ENCODE results near the gene PARM1.

The PARM1 gene

DNA sequence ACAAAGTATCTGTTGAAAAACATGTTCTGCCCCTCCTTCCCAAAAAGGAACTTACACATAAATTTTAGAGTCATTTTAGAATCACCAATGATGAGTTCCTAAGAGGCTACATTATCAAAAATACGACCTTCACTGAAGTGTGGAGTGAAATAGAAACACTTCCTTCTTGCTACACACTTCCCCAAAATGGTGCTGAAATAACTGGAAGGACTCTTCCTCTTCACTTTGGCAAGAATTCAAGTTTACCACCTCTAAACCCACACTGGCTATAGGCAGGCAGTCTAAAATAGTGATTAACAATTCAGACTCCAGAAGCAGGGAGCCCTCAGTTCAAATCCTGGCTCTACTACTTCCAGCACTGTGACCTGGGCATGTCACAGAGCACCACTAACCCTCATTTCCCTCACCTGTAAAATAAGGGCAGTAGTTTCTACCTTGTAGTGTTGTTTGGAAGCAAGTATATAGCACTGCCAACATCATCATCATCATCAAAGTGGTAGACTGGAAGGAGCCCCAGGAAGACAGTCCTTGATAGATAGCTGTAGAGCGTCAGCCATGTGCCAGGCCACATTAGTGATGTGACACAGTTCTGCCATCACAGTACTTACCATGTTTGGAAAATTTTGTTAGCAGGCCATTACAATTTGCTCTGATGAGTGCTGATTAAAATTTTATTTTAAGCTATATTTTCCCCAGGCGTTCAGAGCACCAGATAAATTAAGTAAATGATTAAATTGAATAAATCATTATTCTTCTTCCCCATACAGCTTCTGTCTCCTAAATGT is 103.3 kb downstream of the PARM1 start:
- DNase-seq, result no peak

DNA sequence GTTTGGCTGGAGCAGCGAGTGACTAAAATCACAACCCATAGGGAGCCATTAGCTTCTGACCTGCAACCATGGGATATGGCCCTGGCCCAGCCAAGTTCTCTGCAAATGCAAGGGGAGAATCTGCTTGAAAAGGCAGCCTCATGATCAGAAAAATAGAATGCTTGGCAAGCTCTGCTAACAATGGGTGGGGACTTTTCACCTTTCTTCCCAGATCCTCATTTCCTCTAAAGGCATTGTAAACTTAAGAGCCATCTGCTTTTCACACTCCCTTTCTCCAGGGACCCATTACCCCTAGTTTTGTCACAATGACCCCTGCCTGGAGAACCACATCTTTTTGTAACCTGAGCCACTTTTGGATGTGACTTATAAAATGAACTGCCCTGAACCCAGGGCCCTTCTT is 104.3 kb downstream of the PARM1 start:
- no peak for DNase-seq

DNA sequence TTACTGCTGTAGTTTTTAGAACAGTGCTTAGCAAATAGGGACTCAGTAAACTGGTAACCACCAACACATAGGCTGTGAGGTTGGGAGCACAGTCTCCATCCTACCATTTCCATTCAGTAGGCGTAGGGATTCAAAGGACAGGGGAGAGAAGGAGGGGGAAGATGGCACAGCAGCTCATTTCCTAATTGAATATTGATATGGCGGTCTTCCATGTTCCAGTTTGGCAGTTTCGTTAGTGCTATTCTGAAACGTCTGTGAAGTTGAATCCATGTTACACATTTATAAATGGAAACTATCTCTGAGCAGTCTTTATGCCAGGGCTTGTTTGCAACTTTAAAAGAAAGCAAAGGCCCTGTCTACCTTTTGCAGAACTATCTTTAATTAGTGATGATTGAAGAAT is 105.5 kb downstream of the PARM1 start:
- DNase-seq, result no peak

DNA sequence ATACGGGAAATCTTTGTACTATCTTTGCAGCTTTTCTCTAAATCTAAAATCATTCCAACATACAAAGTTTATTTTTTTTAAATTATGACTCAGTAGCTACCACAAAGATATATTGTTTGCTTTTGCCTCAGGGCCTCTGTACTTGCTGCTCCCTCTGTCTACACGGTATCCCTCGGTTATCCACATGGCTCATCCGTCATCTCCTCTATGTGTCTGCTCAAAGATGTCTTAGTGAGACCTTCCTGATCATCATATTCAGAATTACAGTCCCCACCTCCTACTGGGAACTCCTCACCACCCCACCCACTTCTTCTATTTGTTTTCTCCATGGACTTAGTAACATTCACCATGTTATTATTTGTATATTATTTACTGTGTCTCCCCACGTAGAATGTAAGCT is 107.8 kb downstream of the PARM1 start:
- DNase-seq, result no peak

DNA sequence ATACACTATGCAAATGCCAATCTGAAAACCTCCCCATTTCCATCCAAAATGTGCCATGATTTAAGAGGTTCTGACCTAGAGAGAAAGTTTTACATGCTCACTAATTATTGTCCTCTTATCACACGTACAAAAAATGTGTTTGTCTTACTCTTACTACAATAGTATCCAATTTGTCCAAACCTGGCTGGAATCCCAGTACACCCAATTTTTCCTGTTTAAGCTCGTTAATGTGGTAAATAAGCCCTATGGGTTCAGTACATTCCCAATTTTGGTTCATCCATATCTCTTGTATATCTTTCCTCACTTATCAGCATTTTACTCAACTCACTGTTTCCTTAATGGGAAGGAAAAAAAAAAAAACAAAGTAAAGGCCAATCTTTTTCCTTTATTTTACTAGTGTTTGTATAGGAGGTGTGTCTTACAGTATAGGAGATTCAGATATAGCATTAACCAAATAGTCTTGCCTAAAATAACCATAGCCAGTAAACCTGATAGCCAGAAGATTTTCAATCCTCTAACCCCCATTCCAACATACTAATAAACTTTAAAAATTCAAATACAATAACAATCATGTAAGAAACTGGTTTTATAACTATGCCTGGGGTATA is 109.8 kb downstream of the PARM1 start:
- DNase-seq, result no peak

DNA sequence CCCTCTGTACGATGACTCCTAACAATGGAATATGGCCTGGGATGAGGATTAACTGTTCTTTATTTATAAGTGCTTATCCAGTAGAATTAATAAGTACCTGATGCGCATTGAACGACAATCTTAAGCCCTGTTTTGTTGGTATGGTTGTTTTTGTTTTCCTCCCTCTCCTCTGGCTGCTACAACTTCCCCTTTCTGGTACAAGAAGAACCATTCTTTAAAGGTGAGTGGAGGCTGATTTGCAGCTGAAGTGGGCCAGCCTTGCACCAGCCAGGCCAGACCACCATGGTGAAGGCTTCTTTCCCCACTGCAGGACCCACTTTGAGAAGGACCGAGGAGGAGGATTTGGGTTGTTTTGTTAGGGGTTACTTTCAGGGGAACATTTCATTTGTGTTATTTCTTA is 113.3 kb downstream of the PARM1 start:
- no peak for DNase-seq

DNA sequence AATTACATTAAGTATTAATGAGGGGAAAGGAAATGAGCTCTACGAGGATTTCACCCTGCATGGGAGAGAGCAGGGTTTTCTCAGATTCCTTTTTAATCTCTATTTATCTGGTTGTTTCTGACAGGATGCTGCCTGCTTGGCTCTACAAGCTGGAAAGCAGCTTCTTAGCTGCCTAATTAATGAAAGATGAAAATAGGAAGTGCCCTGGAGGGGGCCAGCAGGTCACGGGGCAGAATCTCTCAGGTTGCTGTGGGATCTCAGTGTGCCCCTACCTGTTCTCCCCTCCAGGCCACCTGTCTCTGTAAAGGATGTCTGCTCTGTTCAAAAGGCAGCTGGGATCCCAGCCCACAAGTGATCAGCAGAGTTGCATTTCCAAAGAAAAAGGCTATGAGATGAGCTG is 113.7 kb downstream of the PARM1 start:
- DNase-seq, result no peak

DNA sequence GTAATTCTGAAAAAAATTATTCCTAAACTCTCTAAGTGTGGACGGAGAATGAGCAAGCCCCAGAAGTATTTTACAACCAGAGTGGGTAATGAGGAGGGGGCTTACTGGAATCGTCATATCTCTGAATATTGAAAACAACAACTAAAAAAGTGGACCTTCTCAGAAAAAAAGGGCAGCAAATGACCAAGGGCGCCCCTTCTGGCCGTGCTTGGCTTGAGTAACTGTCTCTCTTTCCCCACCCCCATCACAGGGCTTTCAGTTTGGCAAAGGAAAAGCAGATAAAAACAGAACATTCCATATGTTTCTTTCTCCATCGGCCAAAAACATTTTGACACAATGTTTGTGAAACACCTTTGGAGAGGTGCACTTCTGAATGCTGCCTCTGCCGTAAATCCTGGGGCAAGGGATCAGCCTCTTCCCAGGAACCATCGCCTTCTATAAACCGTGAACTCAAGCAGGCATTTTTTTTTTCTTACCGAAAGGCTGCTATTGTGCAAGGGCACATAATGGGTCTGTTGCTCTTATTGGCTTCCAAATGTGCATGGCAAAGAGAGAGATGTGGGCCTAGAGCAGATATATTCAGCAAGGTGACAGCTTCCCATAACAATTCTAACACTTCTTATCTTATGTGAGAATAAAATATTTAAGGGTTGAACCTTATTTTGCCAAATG is 115.4 kb downstream of the PARM1 start:
- no peak for DNase-seq

DNA sequence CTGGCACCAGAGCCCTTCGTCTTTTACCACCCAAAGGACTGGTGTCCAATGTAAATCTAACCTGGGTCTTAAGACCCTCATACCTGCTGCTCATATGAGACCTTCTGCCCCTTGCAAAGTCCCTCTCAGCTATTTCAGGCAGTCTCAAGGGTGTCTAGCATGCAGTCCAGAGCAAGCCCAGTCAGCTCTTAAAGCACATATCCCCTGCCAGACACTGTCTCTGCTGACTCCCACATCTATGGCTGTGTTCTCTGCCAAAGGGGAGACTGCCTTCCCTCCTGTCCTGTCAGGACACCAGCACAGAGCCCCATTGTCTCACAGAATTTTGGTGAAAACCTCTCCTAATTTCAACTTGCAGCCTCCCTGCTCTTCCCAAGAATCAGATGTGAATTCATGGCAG is 118.5 kb downstream of the PARM1 start:
- DNase-seq, result no peak

DNA sequence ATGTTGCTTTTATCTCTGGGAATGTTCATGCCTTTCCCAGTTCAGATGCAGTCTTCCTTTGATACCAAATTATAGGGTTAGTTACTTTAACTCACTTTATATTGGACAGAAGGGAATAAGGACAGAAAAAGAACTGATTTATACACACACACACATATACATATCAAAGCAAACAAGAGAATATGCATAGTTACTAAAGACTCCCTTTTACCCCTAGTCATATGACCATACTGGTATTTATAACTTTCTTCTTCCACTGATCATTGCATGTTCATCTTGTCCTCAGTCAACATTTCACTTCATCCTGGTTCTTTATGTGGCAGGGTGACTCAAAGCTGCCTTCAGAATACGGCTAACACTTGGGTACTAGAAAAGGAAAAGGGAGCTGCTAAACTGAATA is 120.4 kb downstream of the PARM1 start:
- no peak for DNase-seq

DNA sequence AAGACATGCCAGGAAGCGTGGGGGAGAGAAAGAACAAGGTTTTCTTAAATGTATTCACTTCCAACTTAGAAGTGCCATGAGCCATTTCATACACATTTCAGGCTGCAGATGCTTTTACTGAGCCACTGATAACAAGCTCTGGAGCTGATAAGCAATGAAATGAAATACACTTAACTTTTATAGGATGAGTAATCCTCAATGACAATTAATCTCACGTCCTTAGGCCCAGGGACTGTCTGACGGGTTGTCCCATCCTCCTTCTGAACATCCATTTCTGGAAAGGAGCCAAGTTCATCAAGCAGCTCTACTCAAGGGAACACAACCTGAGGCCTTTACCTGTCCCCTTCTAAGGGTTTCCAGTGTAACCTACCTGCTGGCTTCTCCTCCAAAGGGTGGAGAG is 121.2 kb downstream of the PARM1 start:
- no peak for DNase-seq

DNA sequence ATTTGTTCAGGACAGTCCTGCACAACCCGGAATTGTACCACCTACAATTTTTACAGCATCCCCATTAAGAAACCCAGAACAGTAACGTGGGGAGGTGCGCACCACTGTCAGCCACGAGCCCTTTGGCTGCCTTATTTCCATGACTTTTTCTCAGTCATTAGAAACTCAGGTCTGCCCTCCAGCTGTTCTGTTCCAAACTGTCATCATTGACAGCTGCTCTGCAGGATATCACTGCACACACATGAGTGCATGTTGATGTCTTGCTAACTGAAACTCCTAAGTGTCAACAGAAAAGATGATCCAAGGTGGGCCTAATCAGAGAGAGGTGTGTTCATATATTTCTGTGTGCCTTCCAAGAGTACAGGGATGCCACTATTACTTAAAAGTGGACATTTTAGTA is 123.4 kb downstream of the PARM1 start:
- no peak for DNase-seq

DNA sequence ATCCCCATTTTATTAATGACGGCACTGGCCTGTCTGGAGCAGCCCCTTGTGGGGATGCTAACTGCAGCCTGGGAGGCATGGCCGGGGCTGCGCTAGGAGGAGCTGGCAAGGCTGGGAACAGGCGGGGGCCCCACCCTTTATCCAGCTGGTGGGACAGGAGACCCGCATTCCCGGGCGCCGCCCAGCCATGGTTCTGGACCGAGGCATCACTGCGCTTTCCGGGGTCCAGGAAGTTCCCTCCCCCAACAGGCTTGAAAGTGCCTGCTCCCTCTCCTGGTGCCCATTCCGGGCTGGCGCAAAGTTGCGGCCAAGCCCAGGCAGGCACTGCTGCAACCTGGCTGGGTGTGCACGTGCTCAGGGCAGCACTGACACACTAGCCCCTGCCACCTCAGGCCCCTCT is 124.5 kb downstream of the PARM1 start:
- DNase-seq, result no peak

DNA sequence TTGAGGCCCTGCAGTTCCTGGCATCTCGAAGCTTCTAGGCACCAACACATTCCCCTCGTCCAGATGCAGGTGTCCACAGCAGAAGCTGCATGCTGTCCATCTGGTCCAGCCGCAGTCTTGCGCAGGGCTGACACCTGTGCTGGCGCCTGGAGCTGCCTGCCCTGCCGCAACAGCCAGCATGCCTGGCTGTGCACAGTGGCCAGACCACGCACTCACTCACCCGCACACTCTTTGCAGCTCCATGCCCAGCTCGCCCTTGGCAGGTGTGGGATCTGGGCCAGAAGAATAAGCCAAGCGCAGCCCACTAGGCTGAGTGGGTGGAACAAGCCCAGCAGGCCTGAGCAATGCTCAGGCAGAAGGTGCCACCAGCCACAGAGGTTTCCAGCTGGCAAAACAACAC is 125.6 kb downstream of the PARM1 start:
- no peak for DNase-seq

DNA sequence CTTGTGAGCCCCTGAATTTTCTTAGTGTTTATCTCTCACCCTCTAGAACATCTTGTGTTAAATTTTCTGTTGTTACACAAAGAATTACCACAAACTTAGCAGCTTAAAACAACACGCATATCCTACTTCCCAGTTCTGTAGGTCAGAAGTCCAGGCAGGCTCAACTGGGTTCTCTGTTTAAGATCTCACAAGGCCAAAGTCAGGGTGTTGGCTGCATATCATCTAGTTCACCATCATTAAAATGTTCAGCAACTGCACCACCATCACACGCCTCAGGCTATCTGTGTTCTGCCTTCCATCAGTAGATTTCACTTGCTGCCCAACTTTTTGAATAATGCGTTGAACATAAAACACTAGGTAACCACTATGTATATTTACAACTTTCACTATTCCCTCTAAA is 130.5 kb downstream of the PARM1 start:
- DNase-seq, result no peak

DNA sequence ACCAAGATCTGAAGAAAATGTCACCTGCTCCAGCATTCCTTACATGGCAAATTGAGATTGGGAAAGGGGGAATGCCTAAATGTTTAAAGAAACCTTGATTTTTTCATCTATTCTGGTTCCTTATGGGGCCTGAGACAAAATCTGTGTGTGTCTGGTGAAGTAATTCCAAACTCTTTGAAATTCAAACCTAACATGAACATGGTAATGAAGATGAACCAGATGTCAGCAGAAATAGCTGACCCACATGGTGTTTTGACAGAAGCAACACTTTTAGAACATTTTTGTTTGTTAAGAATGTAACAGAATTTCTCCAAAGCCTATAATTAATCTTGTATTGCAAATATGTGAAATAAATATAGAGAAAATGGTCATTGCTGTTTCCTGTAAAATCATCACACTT is 133.0 kb downstream of the PARM1 start:
- DNase-seq, result no peak

DNA sequence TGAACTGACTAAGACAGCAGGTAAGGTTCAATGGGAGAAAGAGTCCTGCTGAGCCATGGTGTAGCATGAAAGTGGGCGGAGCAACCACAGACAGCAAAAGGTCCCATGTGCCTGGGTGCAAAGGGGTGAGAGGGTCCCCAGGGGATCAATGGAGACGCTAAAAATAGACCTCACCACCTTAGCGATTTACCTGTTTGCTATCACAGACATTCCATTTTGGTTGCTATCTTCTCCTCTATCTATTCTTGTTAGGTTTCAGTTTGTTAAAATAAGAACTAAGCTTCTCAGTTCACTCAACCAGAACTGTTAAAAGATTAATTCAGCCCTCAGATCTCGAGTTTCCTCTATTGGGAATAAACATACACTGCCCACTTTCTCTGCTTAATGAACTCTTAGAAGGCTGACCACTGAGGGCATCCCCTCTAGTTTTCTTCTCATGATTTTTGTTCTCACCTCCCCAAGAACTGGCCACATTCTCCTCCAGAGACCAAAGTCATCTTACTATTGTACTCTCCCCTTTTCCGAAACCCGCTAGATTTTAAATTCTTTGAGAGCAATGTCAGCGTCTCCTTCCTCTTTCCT is 136.7 kb downstream of the PARM1 start:
- no peak for DNase-seq

DNA sequence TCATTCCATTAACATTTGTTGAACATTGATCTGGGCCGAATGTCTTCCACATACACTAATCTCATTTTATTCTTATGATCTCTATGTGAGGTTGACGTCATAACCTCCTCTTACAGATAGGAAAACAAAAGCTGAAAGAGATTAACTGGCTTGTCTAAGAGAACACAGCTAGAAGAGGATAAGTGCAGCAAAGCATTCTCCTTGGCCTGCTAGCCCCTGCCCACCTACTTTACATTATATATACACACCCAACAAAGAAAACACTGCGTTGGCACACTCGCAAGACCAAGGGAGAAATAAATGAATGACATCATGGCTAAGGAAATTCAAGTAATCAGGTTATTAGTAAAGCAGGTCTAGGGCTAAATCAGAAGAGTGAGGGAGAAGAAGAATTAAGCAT is 138.4 kb downstream of the PARM1 start:
- no peak for DNase-seq

DNA sequence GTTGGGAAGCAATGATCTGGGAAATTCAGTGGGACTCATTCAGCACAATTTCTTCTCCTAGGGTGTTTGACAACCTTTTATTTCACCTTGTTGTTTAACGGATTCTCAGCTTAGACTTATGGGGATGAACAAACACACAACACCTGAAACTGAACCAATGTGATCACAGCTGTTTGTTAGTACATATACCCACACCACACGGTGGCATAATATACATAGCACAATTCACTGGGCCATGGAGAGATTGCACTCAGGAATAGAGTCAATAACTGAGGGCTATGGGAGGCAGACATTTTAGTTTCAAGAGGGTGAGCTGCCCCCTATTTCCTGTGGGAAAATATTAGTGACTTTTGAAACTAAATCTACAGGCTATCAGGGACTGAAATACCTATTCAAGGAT is 148.0 kb downstream of the PARM1 start:
- no peak for DNase-seq

DNA sequence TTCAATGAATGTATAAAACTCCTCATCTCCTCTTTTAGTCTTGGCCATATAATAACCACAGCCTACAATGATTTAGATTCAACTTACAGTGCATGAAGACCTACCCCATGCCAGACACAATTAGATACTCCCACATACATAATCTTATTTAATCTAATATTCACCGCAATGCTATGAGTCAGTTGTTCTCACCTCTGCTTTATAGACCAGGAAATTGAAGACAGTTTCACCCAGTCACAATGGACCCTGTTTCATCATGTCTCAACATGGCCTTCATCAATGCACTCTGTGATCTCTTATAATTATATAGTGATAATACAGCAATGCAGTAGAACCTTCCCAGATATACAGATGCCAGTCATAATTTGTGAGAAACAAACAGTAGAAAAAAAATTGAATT is 148.6 kb downstream of the PARM1 start:
- DNase-seq, result no peak

DNA sequence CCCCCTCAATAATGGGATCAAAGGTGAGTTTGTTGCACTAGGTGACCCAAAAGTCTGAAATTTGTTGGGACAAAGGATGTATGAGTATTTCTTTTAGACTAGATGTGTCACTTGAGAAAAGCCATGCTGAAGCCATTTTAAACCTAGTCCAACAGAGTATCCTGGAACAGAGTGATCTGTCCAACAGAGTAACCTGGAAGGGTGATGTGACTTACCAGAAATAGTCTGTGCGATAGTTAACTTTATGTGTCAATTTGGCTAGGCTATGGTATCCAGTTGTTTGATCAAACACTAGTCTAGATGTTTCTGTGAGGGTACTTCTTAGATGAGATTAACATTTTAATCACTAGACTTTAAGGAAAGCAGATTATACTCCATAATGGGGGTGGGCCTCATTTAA is 154.5 kb downstream of the PARM1 start:
- no peak for DNase-seq

DNA sequence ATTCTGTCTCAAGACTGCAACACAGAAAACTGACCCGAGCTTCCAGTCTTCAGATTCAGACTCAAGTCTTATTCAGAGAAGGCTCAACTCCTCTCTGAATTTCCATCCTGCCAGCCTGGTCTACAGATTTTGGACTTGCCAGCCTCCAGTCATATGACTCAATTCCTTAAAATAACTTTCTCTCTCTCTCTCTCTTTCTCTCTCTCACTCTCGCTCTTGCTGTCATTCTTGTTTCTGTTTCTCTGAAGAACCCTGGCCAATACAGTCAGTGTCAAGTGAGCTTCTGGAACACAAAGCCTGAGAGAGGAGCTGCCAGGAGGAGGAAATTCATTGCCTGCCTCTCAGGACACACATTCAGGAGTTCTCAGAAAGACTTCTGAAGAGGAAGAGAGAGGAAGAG is 154.9 kb downstream of the PARM1 start:
- DNase-seq, result no peak

DNA sequence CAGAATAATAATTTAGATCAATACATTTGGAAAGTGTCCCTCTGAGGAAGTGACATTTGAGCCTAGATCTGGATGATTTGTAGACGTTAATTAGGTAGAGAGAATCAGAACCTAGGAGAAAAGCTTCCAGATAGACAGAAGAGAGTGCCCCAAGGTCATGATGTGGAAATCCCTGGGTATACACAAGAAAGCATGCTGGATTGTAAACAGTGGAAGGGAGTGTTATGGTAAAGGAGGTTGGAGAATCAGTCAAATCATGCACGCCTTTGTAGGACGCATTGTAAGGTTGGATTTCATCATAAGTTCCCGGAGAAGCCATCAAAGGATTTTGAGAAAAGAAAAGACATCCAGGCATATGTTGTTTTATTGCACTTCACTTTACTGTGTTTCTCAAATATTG is 156.3 kb downstream of the PARM1 start:
- DNase-seq, result no peak

DNA sequence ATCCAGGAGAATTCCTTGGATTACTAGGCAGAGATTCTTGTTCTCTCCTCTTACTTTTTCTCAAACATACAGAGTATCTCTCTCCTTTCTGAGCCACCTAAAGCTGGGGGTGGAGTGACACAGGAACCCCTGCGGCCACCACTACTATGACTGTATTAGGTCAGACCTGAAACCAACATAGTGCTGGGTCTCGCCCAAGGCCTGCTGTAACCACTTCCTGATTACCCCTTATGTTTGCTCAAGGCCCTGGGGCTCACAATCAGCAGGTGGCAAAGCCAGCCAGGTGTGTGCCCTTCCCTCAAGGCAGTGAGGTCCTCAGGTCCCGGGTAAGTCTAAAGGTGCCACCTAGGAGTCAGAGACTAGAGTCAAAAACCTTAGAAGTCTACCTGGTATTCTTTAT is 166.4 kb downstream of the PARM1 start:
- no peak for DNase-seq

All from fibroblast of skin of right quadriceps (primary cell).